Gastroesophageal sphincter (tissue), 3 donors: ENCODE results near the gene UGGT1.

Experiments
- EP300 ChIP-seq: sonication (generic); formaldehyde crosslinking; IDR thresholded peaks from one replicate; pipeline ENCODE4 v1.6.1; 2017; ENCODE audit warnings: antibody characterized with exemption, mild to moderate bottlenecking
- POLR2A ChIP-seq, 2 donors: fragments of 450-650 bp; IDR thresholded peaks; one replicate each; pipeline ENCODE4 v1.6.1; 2017; ENCODE audit warnings: antibody characterized with exemption in 2 of 2, mild to moderate bottlenecking in 2 of 2, moderate library complexity in 1 of 2
- POLR2AphosphoS5 ChIP-seq: sonication (generic); formaldehyde crosslinking; IDR thresholded peaks from one replicate; pipeline ENCODE4 v1.6.1; 2017; ENCODE audit warnings: antibody characterized with exemption
- TF ChIP-seq, protein P1 (sequence below), 4 experiments: fragments of 200-600 bp in 2 of 4; fragments of 450-650 bp in 2 of 4; sonication (generic) in 1 of 4; IDR thresholded peaks; one replicate each; pipeline ENCODE4 v1.5.1; 2017 to 2019; ENCODE audit warnings: antibody characterized with exemption in 4 of 4, mild to moderate bottlenecking in 2 of 4, moderate library complexity in 2 of 4

DNA sequence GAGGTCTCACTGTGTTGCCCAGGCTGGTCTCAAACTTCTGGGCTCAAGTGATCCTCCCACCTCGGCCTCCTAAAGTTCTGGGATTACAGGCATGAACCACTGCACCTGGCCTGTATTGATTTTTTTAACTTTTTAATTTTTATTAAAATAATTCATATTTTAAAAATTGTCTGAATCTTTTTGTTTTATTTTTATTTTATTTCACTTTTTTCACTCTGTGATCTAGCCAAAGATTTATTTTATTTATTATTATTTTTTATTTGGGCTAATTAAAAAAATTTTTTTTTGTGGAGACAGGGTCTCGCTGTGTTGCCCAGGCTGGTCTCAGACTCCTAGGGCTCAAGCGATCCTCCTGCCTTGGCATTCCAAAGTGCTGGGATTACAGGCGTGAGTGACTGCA is 14.1 kb downstream of the UGGT1 start:
- TF ChIP-seq, protein P1, sequence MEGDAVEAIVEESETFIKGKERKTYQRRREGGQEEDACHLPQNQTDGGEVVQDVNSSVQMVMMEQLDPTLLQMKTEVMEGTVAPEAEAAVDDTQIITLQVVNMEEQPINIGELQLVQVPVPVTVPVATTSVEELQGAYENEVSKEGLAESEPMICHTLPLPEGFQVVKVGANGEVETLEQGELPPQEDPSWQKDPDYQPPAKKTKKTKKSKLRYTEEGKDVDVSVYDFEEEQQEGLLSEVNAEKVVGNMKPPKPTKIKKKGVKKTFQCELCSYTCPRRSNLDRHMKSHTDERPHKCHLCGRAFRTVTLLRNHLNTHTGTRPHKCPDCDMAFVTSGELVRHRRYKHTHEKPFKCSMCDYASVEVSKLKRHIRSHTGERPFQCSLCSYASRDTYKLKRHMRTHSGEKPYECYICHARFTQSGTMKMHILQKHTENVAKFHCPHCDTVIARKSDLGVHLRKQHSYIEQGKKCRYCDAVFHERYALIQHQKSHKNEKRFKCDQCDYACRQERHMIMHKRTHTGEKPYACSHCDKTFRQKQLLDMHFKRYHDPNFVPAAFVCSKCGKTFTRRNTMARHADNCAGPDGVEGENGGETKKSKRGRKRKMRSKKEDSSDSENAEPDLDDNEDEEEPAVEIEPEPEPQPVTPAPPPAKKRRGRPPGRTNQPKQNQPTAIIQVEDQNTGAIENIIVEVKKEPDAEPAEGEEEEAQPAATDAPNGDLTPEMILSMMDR (IDR thresholded peaks at IDR 0.05) = no peak
- no peak for TF ChIP-seq POLR2A (IDR thresholded peaks at IDR 0.05)
- no peak for TF ChIP-seq POLR2AphosphoS5
- TF ChIP-seq EP300 = no peak
